BJ (cell line): ENCODE measurements around the gene SYNRG. TPM values are rescaled to one million over a fixed set of nuclear protein-coding genes. Genes with fewer than 3 reads are reported as not detected.

Experiments
- CTCF ChIA-PET: fragments of 350-600 bp; formaldehyde crosslinking; extraction: SDS; loops from one replicate; lab custom pipeline; 2021; ENCODE audit warnings: antibody characterized with exemption, inconsistent platforms; lab: Yijun Ruan, JAX
- POLR2A ChIA-PET: fragments of 300-600 bp; sonication (Branson Sonifier 250); formaldehyde crosslinking; extraction: SDS; loops from one replicate; lab custom pipeline; 2021; ENCODE audit warnings: antibody characterized with exemption; lab: Charles Lee
- DNase-seq: peaks from one replicate; pipeline ENCODE4 v3.0.0-alpha.2; 2011; ENCODE audit warnings: low read depth
- H3K27me3 ChIP-seq: 2 replicates; pipeline ENCODE4 v1.6.0; 2011; ENCODE audit warnings: low read length; ENCODE audit not compliant: control insufficient read depth, insufficient read depth
- H3K36me3 ChIP-seq: 2 replicates; pipeline ENCODE4 v1.5.1; 2011; ENCODE audit warnings: low read length; ENCODE audit not compliant: control insufficient read depth, insufficient read depth
- H3K4me3 ChIP-seq: 2 replicates; pipeline ENCODE4 v1.5.1; 2011; ENCODE audit warnings: low read depth, mild to moderate bottlenecking, control low read depth, low read length
- CTCF ChIP-seq: IDR thresholded peaks from 2 replicates; pipeline ENCODE4 v1.5.1; 2011; ENCODE audit warnings: low read depth, mild to moderate bottlenecking, control low read depth, inconsistent platforms, low read length, moderate library complexity; ENCODE audit not compliant: insufficient read depth
- polyA minus RNA-seq: library from RNA; depleted of rRNA, polyadenylated mRNA; stranded (reverse); fragments of >200 nt; gene quantifications from 2 replicates; pipeline ENCODE4 v1.2.3, GENCODE V29; 2011; rRNA and poly(A)+ RNA removed
- polyA plus RNA-seq: library from polyadenylated mRNA; depleted of rRNA; stranded (reverse); fragments of >200 nt; gene quantifications from 2 replicates; pipeline ENCODE4 v1.2.3, GENCODE V29; 2011; rRNA removed

Gene SYNRG, protein sequence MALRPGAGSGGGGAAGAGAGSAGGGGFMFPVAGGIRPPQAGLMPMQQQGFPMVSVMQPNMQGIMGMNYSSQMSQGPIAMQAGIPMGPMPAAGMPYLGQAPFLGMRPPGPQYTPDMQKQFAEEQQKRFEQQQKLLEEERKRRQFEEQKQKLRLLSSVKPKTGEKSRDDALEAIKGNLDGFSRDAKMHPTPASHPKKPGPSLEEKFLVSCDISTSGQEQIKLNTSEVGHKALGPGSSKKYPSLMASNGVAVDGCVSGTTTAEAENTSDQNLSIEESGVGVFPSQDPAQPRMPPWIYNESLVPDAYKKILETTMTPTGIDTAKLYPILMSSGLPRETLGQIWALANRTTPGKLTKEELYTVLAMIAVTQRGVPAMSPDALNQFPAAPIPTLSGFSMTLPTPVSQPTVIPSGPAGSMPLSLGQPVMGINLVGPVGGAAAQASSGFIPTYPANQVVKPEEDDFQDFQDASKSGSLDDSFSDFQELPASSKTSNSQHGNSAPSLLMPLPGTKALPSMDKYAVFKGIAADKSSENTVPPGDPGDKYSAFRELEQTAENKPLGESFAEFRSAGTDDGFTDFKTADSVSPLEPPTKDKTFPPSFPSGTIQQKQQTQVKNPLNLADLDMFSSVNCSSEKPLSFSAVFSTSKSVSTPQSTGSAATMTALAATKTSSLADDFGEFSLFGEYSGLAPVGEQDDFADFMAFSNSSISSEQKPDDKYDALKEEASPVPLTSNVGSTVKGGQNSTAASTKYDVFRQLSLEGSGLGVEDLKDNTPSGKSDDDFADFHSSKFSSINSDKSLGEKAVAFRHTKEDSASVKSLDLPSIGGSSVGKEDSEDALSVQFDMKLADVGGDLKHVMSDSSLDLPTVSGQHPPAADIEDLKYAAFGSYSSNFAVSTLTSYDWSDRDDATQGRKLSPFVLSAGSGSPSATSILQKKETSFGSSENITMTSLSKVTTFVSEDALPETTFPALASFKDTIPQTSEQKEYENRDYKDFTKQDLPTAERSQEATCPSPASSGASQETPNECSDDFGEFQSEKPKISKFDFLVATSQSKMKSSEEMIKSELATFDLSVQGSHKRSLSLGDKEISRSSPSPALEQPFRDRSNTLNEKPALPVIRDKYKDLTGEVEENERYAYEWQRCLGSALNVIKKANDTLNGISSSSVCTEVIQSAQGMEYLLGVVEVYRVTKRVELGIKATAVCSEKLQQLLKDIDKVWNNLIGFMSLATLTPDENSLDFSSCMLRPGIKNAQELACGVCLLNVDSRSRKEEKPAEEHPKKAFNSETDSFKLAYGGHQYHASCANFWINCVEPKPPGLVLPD (N-terminal part only)
- polyA plus RNA-seq (10.2 and 13.1 TPM in 2 replicates), polyA minus RNA-seq (16.8 and 26.0 TPM in 2 replicates)

- peak; percentile 47; the same call in 1 of the 2 replicates for TF ChIP-seq CTCF
- ChIA-PET POLR2A (interaction anchor here (0.6 kb wide), 1 partner anchor 47 kb away, joined by 3 read pairs; no protein-coding TSS in a partner anchor), CTCF (interaction anchor here (0.6 to 3.4 kb wide), 10 partner anchors 9 to 1848 kb away, joined by 3 to 12 read pairs (median 3); no protein-coding TSS in a partner anchor)
- Histone ChIP-seq H3K27me3 (no peaks in the 10 kb centered on the region), H3K36me3 (peaks cover 6% of the 10 kb centered on the region), H3K4me3 (peak within 1 kb of the TSS; percentile 91)
- peak; percentile 76 for DNase-seq
These were observed at the start of gene SYNRG for GRCh38 chr17:37609170-37610040. SYNRG (minus strand) TSS chr17:37609418; CDS start chr17:37609355, 63 bp downstream.

DNA sequence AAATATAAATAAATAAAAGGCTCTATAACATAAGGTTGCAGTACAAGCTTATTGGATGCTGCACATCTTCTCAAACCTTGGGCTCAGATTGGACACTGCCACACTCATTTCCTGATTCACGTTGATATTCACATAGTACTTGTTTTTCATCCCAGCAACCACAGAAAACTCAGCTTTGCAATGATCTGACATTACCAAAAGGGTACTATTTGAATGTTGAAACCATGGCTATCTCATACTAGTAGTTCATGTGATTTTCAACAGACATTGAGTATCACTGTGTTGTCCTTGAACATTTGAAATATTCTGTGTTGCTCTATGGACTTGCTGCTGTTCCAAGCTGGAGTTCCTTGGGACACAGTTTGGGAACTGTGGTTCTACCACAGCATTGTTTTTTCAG lies 48.0 kb upstream of the SYNRG start:
- ChIA-PET CTCF (interaction anchor here (1.0 kb wide), 1 partner anchor 114 kb away, joined by 3 read pairs; no protein-coding TSS in a partner anchor), POLR2A (no interaction called here)
- H3K4me3 ChIP-seq: no peak overlapping the region
- TF ChIP-seq CTCF: no peak
- no peak for DNase-seq
- H3K27me3 ChIP-seq: no peaks in the 10 kb centered on the region
- no peaks in the 10 kb centered on the region for H3K36me3 ChIP-seq

GRCh38 chr17:37651849-37652248 lies 42.6 kb upstream of the SYNRG start:
- no peak for DNase-seq
- Histone ChIP-seq H3K4me3 (no peak overlapping the region), H3K36me3 (no peaks in the 10 kb centered on the region), H3K27me3 (no peaks in the 10 kb centered on the region)
- ChIA-PET CTCF (interaction anchor here (2.0 to 5.9 kb wide), 3 partner anchors 49 to 164 kb away, joined by 5 to 115 read pairs (median 71); no protein-coding TSS in a partner anchor), POLR2A (no interaction called here)
- no peak for TF ChIP-seq CTCF

- peak; percentile 9 for DNase-seq
- H3K4me3 ChIP-seq: no peak overlapping the region
- ChIA-PET POLR2A (interaction anchor here (0.6 kb wide), 2 partner anchors 128 to 149 kb away, joined by 5 to 6 read pairs; no protein-coding TSS in a partner anchor), CTCF (interaction anchor here (0.7 to 5.9 kb wide), 24 partner anchors 10 to 1571 kb away, joined by 3 to 115 read pairs (median 5); partner anchors contain the start of gene HNF1B)
- H3K27me3 ChIP-seq: no peaks in the 10 kb centered on the region
- no peaks in the 10 kb centered on the region for H3K36me3 ChIP-seq
- peak; percentile 59 for TF ChIP-seq CTCF
These were observed 41.3 kb upstream of the SYNRG start for GRCh38 chr17:37650419-37651003.
